Transverse colon (tissue), 3 donors: ENCODE data around the gene MYH11.

ENCODE experiments used
- EP300 ChIP-seq: sonication (generic); formaldehyde crosslinking; IDR thresholded peaks from one replicate; pipeline ENCODE4 v1.6.1; 2017; ENCODE audit warnings: antibody characterized with exemption, low read depth
- TF ChIP-seq, protein P1 (sequence below), 5 experiments: fragments of 200-600 bp in 3 of 5; fragments of 450-650 bp in 2 of 5; sonication (generic) in 3 of 5; IDR thresholded peaks; 1 replicate in 2 of 5; 2 replicates in 3 of 5; pipeline ENCODE4 v1.5.1; 2016 to 2017; ENCODE audit warnings: antibody characterized with exemption in 5 of 5, inconsistent platforms in 3 of 5, mild to moderate bottlenecking in 2 of 5, moderate library complexity in 1 of 5

GRCh38 chr16:15705064-15705565 is 151.7 kb downstream of the MYH11 start:
- TF ChIP-seq, protein P1, sequence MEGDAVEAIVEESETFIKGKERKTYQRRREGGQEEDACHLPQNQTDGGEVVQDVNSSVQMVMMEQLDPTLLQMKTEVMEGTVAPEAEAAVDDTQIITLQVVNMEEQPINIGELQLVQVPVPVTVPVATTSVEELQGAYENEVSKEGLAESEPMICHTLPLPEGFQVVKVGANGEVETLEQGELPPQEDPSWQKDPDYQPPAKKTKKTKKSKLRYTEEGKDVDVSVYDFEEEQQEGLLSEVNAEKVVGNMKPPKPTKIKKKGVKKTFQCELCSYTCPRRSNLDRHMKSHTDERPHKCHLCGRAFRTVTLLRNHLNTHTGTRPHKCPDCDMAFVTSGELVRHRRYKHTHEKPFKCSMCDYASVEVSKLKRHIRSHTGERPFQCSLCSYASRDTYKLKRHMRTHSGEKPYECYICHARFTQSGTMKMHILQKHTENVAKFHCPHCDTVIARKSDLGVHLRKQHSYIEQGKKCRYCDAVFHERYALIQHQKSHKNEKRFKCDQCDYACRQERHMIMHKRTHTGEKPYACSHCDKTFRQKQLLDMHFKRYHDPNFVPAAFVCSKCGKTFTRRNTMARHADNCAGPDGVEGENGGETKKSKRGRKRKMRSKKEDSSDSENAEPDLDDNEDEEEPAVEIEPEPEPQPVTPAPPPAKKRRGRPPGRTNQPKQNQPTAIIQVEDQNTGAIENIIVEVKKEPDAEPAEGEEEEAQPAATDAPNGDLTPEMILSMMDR (IDR thresholded peaks at IDR 0.05), result no peak
- no peak for TF ChIP-seq EP300
